ENCODE measurements around the gene IL12RB2.

GRCh38 chr1:67338642-67339041, 31.0 kb downstream of the IL12RB2 start:
- TF ChIP-seq, protein P1, sequence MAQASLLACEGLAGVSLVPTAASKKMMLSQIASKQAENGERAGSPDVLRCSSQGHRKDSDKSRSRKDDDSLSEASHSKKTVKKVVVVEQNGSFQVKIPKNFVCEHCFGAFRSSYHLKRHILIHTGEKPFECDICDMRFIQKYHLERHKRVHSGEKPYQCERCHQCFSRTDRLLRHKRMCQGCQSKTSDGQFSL (CRISPR knock-in tag; IDR thresholded peaks at IDR 0.05): no peak
- no peak for TF ChIP-seq SP2 (CRISPR knock-in tag; IDR thresholded peaks at IDR 0.05)
- TF ChIP-seq ZSCAN29 (CRISPR knock-in tag; conservative IDR thresholded peaks at IDR 0.05): no peak
- no peak for TF ChIP-seq NCOA2 (CRISPR knock-in tag; IDR thresholded peaks at IDR 0.05)
- TF ChIP-seq, protein P2, sequence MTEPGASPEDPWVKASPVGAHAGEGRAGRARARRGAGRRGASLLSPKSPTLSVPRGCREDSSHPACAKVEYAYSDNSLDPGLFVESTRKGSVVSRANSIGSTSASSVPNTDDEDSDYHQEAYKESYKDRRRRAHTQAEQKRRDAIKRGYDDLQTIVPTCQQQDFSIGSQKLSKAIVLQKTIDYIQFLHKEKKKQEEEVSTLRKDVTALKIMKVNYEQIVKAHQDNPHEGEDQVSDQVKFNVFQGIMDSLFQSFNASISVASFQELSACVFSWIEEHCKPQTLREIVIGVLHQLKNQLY (CRISPR knock-in tag; IDR thresholded peaks at IDR 0.05): no peak
- TF ChIP-seq POLR2AphosphoS5 (IDR thresholded peaks at IDR 0.05; ENCODE audit: low read depth, low read length): no peak
- no peak for TF ChIP-seq ATRX (CRISPR knock-in tag; IDR thresholded peaks at IDR 0.05; ENCODE audit: borderline replicate concordance)
- TF ChIP-seq PCBP1 (IDR thresholded peaks at IDR 0.05; ENCODE audit: borderline replicate concordance, low read depth, low read length): no peak
